Peyer's patch (tissue), 4 donors: ENCODE results near the gene KRT23. TPM values are rescaled to one million over a fixed set of nuclear protein-coding genes. Genes with fewer than 3 reads are reported as not detected.
A peak's percentile ranks its signal among the peaks of the same experiment; 100 is the strongest.
"Not testable (repeated sequence)": the region's sequence is repeated elsewhere in the genome, so short reads cannot be mapped to it uniquely, and the experiment has no call there.

ENCODE experiments used
- DNase-seq, 3 donors: peaks; one replicate each; pipeline ENCODE4 v3.0.0-alpha.2; 2017 to 2019
- H3K27ac ChIP-seq, 4 donors: fragments of 200-600 bp; sonication (generic); one replicate each; pipeline ENCODE4 v1.5.1; 2016 to 2019
- H3K27me3 ChIP-seq, 2 donors: fragments of 200-600 bp; sonication (generic); one replicate each; pipeline ENCODE4 v1.5.1; 2019
- H3K36me3 ChIP-seq, 3 donors: fragments of 200-600 bp; sonication (generic); one replicate each; pipeline ENCODE4 v1.5.1; 2016 to 2019
- H3K4me1 ChIP-seq, 4 donors: fragments of 200-600 bp; sonication (generic); one replicate each; pipeline ENCODE4 v1.5.1; 2016 to 2019
- H3K4me3 ChIP-seq, 4 donors: fragments of 200-600 bp; sonication (generic); 1 replicate in 3 of 4; 2 replicates in 1 of 4; pipeline ENCODE4 v1.5.1; 2016 to 2019; ENCODE audit warnings: mild to moderate bottlenecking in 1 of 4
- H3K9me3 ChIP-seq, 4 donors: fragments of 200-600 bp; sonication (generic); one replicate each; pipeline ENCODE4 v1.5.1; 2016 to 2019; ENCODE audit warnings: mild to moderate bottlenecking in 1 of 4
- CTCF ChIP-seq, 6 experiments: fragments of 450-650 bp in 4 of 6; fragments of 200-600 bp in 2 of 6; sonication (generic) in 1 of 6; IDR thresholded peaks; one replicate each; pipeline ENCODE4 v1.5.1; 2017 to 2019; ENCODE audit warnings: antibody characterized with exemption in 6 of 6, mild to moderate bottlenecking in 3 of 6, moderate library complexity in 1 of 6
- POLR2A ChIP-seq, 2 donors: fragments of 450-650 bp; IDR thresholded peaks; one replicate each; pipeline ENCODE4 v1.5.1; 2017; ENCODE audit warnings: antibody characterized with exemption in 2 of 2, mild to moderate bottlenecking in 2 of 2, moderate library complexity in 2 of 2
- total RNA-seq, 4 donors: library from RNA; depleted of rRNA; stranded (reverse); fragments of >200 nt; gene quantifications; one replicate each; pipeline ENCODE4 v1.1.0, GENCODE V29; 2016

KRT23 gene
- total RNA-seq, 4 donors from 2014 or later: 1.1 to 2.5 TPM; not detected in 2

- no peak for DNase-seq
- H3K9me3 ChIP-seq: no peaks in the 10 kb centered on the region
- TF ChIP-seq POLR2A (IDR thresholded peaks at IDR 0.05) (no peak), CTCF (IDR thresholded peaks at IDR 0.05) (no peak)
- H3K4me1 ChIP-seq: no peaks in the 10 kb centered on the region
- no peaks in the 10 kb centered on the region for H3K36me3 ChIP-seq
- no peak overlapping the region for H3K4me3 ChIP-seq
- no peak overlapping the region for H3K27ac ChIP-seq
- H3K27me3 ChIP-seq: no peaks in the 10 kb centered on the region
Observed at GRCh38 chr17:40931311-40931710, 6.1 kb downstream of the KRT23 start.

- H3K4me1 ChIP-seq: no peaks in the 10 kb centered on the region
- no peaks in the 10 kb centered on the region for H3K36me3 ChIP-seq
- no peak for DNase-seq
- no peak overlapping the region for H3K4me3 ChIP-seq
- H3K9me3 ChIP-seq: no peaks in the 10 kb centered on the region
- no peak for TF ChIP-seq CTCF (IDR thresholded peaks at IDR 0.05)
- no peak for TF ChIP-seq POLR2A (IDR thresholded peaks at IDR 0.05)
- no peak overlapping the region for H3K27ac ChIP-seq
- H3K27me3 ChIP-seq: no peaks in the 10 kb centered on the region
Observed at GRCh38 chr17:40926341-40926740, 11.1 kb downstream of the KRT23 start.

- TF ChIP-seq POLR2A (IDR thresholded peaks at IDR 0.05) (no peak), CTCF (IDR thresholded peaks at IDR 0.05) (no peak)
- Histone ChIP-seq H3K27me3 (no peaks in the 10 kb centered on the region), H3K36me3 (no peaks in the 10 kb centered on the region), H3K27ac (no peak overlapping the region), H3K4me1 (no peaks in the 10 kb centered on the region), H3K4me3 (no peak overlapping the region), H3K9me3 (no peaks in the 10 kb centered on the region)
- peak in 1 of 3 donors; percentile 71 for DNase-seq
Observed at GRCh38 chr17:40922239-40922638, 15.2 kb downstream of the KRT23 start.

GRCh38 chr17:40921026-40921425 is 16.4 kb downstream of the KRT23 start:
- Histone ChIP-seq H3K27me3 (no peaks in the 10 kb centered on the region), H3K4me1 (no peaks in the 10 kb centered on the region)

GRCh38 chr17:40917116-40917515 is 20.3 kb downstream of the KRT23 start:
- H3K9me3 ChIP-seq, H3K4me3 ChIP-seq, DNase-seq, H3K27ac ChIP-seq, H3K36me3 ChIP-seq, H3K4me1 ChIP-seq, H3K27me3 ChIP-seq: not testable (repeated sequence)

More at GRCh38 chr17:40921026-40921425, 16.4 kb downstream of the KRT23 start:
- Histone ChIP-seq H3K27ac (no peak overlapping the region), H3K9me3 (no peaks in the 10 kb centered on the region), H3K4me3 (no peak overlapping the region), H3K36me3 (no peaks in the 10 kb centered on the region)
- DNase-seq: no peak
- no peak for TF ChIP-seq CTCF (IDR thresholded peaks at IDR 0.05)
- no peak for TF ChIP-seq POLR2A (IDR thresholded peaks at IDR 0.05)

- Histone ChIP-seq H3K27ac (no peak overlapping the region), H3K9me3 (no peaks in the 10 kb centered on the region), H3K4me1 (no peaks in the 10 kb centered on the region), H3K4me3 (no peak overlapping the region), H3K27me3 (no peaks in the 10 kb centered on the region), H3K36me3 (no peaks in the 10 kb centered on the region)
- TF ChIP-seq POLR2A (IDR thresholded peaks at IDR 0.05) (no peak), CTCF (IDR thresholded peaks at IDR 0.05) (no peak)
- no peak for DNase-seq
Observed at GRCh38 chr17:40916366-40916765, 21.1 kb downstream of the KRT23 start.
